EH (cell line): ENCODE results near the gene TNK2.
"Not testable (repeated sequence)": the region's sequence is repeated elsewhere in the genome, so short reads cannot be mapped to it uniquely, and the experiment has no call there.

Experiments
- DNase-seq: peaks from one replicate; pipeline ENCODE4 v3.0.0-alpha.2; 2015; ENCODE audit warnings: low read depth

Gene TNK2

GRCh38 chr3:195821403-195822130, 86.8 kb downstream of the TNK2 start:
- DNase-seq = no peak

- no peak for DNase-seq
Observed at GRCh38 chr3:195820901-195821300, 87.5 kb downstream of the TNK2 start.

- no peak for DNase-seq
Observed at GRCh38 chr3:195820186-195820585, 88.2 kb downstream of the TNK2 start.

- DNase-seq = no peak
Observed at GRCh38 chr3:195818301-195818700, 90.0 kb downstream of the TNK2 start.

- no peak for DNase-seq
Observed at GRCh38 chr3:195817578-195818135, 90.7 kb downstream of the TNK2 start.

- not testable (repeated sequence) for DNase-seq
Observed at GRCh38 chr3:195816276-195816913, 92.0 kb downstream of the TNK2 start.

- no peak for DNase-seq
Observed at GRCh38 chr3:195815169-195815771, 93.1 kb downstream of the TNK2 start.

GRCh38 chr3:195813916-195814640, 94.3 kb downstream of the TNK2 start:
- no peak for DNase-seq
